Measurements from ENCODE around the gene ELSPBP1.

The ELSPBP1 gene

DNA sequence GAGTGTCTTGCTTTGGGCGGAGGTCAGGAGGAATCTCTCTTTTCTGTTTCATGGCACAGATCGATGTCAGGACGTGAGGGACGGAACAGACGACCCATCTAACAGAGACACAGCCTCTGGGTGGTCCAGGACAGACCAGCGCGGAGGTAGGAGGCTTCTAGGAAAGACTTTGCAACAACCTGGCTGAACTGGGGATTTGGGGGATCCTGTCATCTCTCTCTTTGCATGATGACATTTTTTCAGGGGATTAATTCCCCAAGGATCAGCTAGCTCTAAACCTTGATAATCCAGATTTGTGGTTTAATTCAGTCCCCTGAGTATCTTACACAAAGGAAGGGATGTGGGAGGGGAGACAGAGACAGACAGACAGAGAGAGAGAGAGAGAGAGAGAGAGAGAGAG lies 35.0 kb downstream of the ELSPBP1 start:
- Histone ChIP-seq H3K27me3 (ENCODE audit: control insufficient read depth, low read length) (no peaks in the 10 kb centered on the region; the same call in 1 of the 2 replicates), H3K27ac (ENCODE audit: low read depth, low read length) (no peak overlapping the region), H4K20me1 (ENCODE audit: control insufficient read depth, insufficient read depth, low read depth, low read length) (no peaks in the 10 kb centered on the region), H3F3A (ENCODE audit: control insufficient read depth, insufficient read depth) (no peaks in the 10 kb centered on the region), H3K79me2 (ENCODE audit: control insufficient read depth, low read length) (no peaks in the 10 kb centered on the region), H3K4me2 (ENCODE audit: low read length) (no peak overlapping the region), H3K9me3 (ENCODE audit: control insufficient read depth, insufficient read depth, low read length) (no peaks in the 10 kb centered on the region), H3K9me2 (replicated peaks; ENCODE audit: control insufficient read depth, low read length) (no peaks in the 10 kb centered on the region), H3K4me1 (ENCODE audit: control insufficient read depth, low read length) (no peaks in the 10 kb centered on the region), H3K4me3 (ENCODE audit: low read length) (no peak overlapping the region), H3K36me3 (ENCODE audit: control insufficient read depth, low read length) (no peaks in the 10 kb centered on the region)
- TF ChIP-seq CTCF (IDR thresholded peaks at IDR 0.05; ENCODE audit: low read depth, low read length, poor library complexity, severe bottlenecking) = no peak
- no peak for TF ChIP-seq EZH2phosphoT487 (IDR thresholded peaks at IDR 0.05; ENCODE audit: borderline replicate concordance, low read length)

DNA sequence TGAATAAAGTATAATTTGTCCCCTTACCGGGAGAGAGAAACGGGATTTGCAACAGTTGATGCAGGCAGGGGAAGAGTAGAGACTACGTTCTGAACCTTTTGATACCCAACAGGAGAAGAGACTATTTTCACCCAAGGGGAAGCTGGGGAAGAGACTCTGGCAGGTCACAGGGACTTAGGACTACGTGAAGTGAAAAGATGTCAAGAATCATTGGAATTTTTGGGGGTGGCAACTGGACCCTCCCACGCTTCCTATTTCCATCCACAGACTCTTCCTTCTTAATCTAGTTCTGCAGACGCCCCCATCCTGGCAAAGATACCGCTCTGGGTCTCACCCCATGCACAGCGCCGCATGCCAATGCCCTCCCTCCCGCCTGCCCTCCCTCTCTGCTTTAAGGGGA lies 35.6 kb downstream of the ELSPBP1 start:
- Histone ChIP-seq H3F3A (ENCODE audit: control insufficient read depth, insufficient read depth) (no peaks in the 10 kb centered on the region), H3K36me3 (ENCODE audit: control insufficient read depth, low read length) (no peaks in the 10 kb centered on the region), H3K4me3 (ENCODE audit: low read length) (no peak overlapping the region), H3K27ac (ENCODE audit: low read depth, low read length) (no peak overlapping the region), H3K4me2 (ENCODE audit: low read length) (no peak overlapping the region), H3K79me2 (ENCODE audit: control insufficient read depth, low read length) (no peaks in the 10 kb centered on the region), H3K4me1 (ENCODE audit: control insufficient read depth, low read length) (no peaks in the 10 kb centered on the region), H3K27me3 (ENCODE audit: control insufficient read depth, low read length) (no peaks in the 10 kb centered on the region; the same call in 1 of the 2 replicates), H4K20me1 (ENCODE audit: control insufficient read depth, insufficient read depth, low read depth, low read length) (no peaks in the 10 kb centered on the region), H3K9me2 (replicated peaks; ENCODE audit: control insufficient read depth, low read length) (no peaks in the 10 kb centered on the region), H3K9me3 (ENCODE audit: control insufficient read depth, insufficient read depth, low read length) (no peaks in the 10 kb centered on the region)
- TF ChIP-seq CTCF (IDR thresholded peaks at IDR 0.05; ENCODE audit: low read depth, low read length, poor library complexity, severe bottlenecking) (no peak), EZH2phosphoT487 (IDR thresholded peaks at IDR 0.05; ENCODE audit: borderline replicate concordance, low read length) (no peak)

DNA sequence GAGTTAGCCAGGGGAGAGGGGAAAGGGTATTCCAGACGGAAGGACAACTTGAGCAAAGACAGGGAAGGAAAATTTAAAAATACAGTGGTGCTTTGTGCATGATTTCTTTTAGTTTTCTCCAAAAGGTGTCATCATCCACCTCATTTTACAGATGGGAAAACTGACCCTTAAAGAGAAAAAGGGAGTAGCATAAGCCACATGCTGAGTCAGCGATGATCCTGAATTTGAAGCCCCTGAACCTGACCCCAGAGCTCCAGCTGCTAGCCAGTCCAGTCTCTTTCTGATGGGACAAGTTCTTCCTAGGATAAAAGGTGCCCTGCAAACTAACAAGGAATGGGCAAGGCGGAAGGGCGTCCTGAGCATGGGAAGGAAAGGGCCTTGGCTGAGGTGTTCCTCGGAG lies 39.2 kb downstream of the ELSPBP1 start:
- H3K27ac ChIP-seq (ENCODE audit: low read depth, low read length) = no peak overlapping the region
- H3K4me2 ChIP-seq (ENCODE audit: low read length) = no peak overlapping the region
- H3F3A ChIP-seq (ENCODE audit: control insufficient read depth, insufficient read depth) = no peaks in the 10 kb centered on the region
- no peaks in the 10 kb centered on the region for H3K4me1 ChIP-seq (ENCODE audit: control insufficient read depth, low read length)
- H3K27me3 ChIP-seq (ENCODE audit: control insufficient read depth, low read length) = no peaks in the 10 kb centered on the region
- H3K36me3 ChIP-seq (ENCODE audit: control insufficient read depth, low read length) = no peaks in the 10 kb centered on the region
- H4K20me1 ChIP-seq (ENCODE audit: control insufficient read depth, insufficient read depth, low read depth, low read length) = no peaks in the 10 kb centered on the region
- H3K79me2 ChIP-seq (ENCODE audit: control insufficient read depth, low read length) = no peaks in the 10 kb centered on the region
- TF ChIP-seq CTCF (IDR thresholded peaks at IDR 0.05; ENCODE audit: low read depth, low read length, poor library complexity, severe bottlenecking) (no peak), EZH2phosphoT487 (IDR thresholded peaks at IDR 0.05; ENCODE audit: borderline replicate concordance, low read length) (no peak)
- no peak overlapping the region for H3K4me3 ChIP-seq (ENCODE audit: low read length)
- peaks cover 7% of the 10 kb centered on the region; the same call in 1 of the 2 replicates for H3K9me3 ChIP-seq (ENCODE audit: control insufficient read depth, insufficient read depth, low read length)
- no peaks in the 10 kb centered on the region for H3K9me2 ChIP-seq (replicated peaks; ENCODE audit: control insufficient read depth, low read length)

Measured in DOHH2 (cell line).